ENCODE results near the gene NR2E1. TPM values are rescaled to one million over a fixed set of nuclear protein-coding genes. Genes with fewer than 3 reads are reported as not detected.

Gene NR2E1
- total RNA-seq, 2 donors from 2014 or later: not detected

DNA sequence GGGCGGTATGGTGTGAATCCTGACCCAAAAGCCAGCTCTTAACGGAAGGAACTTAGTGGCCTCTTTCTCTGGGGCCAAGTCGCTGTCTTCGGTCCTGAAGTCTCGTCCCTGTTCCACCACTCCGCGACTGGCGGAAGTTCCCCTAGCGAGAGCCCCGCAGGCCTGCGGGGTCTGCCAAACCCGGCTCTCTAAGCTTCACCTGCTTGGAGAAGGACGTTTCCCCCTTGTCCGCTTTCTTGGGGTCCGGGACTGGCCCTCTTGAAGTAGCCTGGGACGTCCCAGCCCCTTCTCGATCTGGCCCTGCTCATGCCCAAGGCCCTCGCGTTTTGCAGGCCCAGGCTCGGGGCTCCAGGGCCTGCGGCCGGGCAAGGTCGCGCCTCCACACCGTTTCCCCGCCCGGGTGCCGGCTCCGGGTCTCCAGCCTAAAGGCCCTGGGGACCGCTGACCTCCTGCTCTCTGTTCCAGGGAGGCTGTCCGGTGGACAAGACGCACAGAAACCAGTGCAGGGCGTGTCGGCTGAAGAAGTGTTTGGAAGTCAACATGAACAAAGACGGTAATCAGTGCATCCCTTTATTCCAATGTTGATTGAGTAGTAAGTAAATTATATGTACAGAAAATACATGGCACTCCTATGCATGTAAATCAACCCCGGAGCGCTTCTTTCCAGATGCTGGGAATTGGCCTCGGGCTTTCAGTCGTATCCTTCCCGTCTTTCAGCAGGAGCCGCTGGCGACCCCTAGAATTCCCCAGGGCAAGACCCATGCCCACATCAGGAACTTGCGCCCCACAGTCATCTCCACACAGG is 8.8 kb downstream of the NR2E1 start:
- peaks cover 100% of the 10 kb centered on the region for H3K27me3 Mint-ChIP-seq (ENCODE audit: insufficient read depth)
- no peaks in the 10 kb centered on the region for H3K9me3 Mint-ChIP-seq
- peaks cover 12% of the 10 kb centered on the region for H3K4me1 Mint-ChIP-seq
- TF ChIP-seq, protein P1, sequence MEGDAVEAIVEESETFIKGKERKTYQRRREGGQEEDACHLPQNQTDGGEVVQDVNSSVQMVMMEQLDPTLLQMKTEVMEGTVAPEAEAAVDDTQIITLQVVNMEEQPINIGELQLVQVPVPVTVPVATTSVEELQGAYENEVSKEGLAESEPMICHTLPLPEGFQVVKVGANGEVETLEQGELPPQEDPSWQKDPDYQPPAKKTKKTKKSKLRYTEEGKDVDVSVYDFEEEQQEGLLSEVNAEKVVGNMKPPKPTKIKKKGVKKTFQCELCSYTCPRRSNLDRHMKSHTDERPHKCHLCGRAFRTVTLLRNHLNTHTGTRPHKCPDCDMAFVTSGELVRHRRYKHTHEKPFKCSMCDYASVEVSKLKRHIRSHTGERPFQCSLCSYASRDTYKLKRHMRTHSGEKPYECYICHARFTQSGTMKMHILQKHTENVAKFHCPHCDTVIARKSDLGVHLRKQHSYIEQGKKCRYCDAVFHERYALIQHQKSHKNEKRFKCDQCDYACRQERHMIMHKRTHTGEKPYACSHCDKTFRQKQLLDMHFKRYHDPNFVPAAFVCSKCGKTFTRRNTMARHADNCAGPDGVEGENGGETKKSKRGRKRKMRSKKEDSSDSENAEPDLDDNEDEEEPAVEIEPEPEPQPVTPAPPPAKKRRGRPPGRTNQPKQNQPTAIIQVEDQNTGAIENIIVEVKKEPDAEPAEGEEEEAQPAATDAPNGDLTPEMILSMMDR (conservative IDR thresholded peaks at IDR 0.05): peak; percentile 10
- peak; percentile 93 for DNase-seq
- Histone ChIP-seq H3K4me3 (ENCODE audit: low read length) (peak overlapping the region; percentile 30), H3K4me1 (ENCODE audit: control insufficient read depth, insufficient read depth, low read length) (peaks cover 3% of the 10 kb centered on the region), H3K36me3 (ENCODE audit: control insufficient read depth, insufficient read depth, low read length) (no peaks in the 10 kb centered on the region), H3K9ac (ENCODE audit: extremely low read depth, low read length, poor library complexity, severe bottlenecking) (no peak overlapping the region), H3K27me3 (ENCODE audit: control insufficient read depth, insufficient read depth, low read length, poor library complexity, severe bottlenecking) (peaks cover 100% of the 10 kb centered on the region), H3K27ac (ENCODE audit: low read depth, low read length) (no peak overlapping the region), H3K9me3 (ENCODE audit: control insufficient read depth, low read length) (no peaks in the 10 kb centered on the region)
- 0 to 9% methylated on average over 15 to 43 of the region's 43 CpGs for WGBS, 2 experiments (ENCODE audit: insufficient coverage in 1 of 2, insufficient read length in 1 of 2)
- no peak overlapping the region for H3K4me3 Mint-ChIP-seq
- no peaks in the 10 kb centered on the region for H3K36me3 Mint-ChIP-seq (ENCODE audit: low read depth)
- no peak overlapping the region for H3K27ac Mint-ChIP-seq

DNA sequence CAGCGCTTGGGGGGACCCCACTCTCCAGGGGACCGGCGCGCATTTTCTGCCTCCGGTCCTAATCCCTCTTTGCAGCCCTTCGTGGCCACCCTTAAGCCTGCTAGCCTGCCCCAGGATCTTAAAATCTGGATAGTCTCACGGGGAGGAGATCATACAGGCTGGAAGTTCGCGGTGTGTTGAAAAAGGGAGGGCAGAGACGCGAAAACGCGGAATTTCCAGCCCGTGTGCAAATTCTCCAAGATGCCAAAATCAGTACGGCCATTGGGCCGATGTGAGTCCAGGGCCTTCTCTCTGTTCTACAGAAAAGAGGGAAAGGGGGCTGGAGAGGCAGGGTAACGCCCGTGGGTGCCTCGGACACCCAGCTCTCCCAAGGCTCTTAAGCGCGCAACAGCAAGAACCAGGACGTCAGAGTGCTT is 9.4 kb downstream of the NR2E1 start:
- Histone ChIP-seq H3K4me1 (ENCODE audit: control insufficient read depth, insufficient read depth, low read length) (peaks cover 3% of the 10 kb centered on the region), H3K4me3 (ENCODE audit: low read length) (peak overlapping the region; percentile 75), H3K9me3 (ENCODE audit: control insufficient read depth, low read length) (no peaks in the 10 kb centered on the region), H3K36me3 (ENCODE audit: control insufficient read depth, insufficient read depth, low read length) (no peaks in the 10 kb centered on the region), H3K9ac (ENCODE audit: extremely low read depth, low read length, poor library complexity, severe bottlenecking) (no peak overlapping the region), H3K27ac (ENCODE audit: low read depth, low read length) (no peak overlapping the region), H3K27me3 (ENCODE audit: control insufficient read depth, insufficient read depth, low read length, poor library complexity, severe bottlenecking) (peaks cover 100% of the 10 kb centered on the region)
- TF ChIP-seq, protein P1 (conservative IDR thresholded peaks at IDR 0.05): no peak
- DNase-seq: no peak
- Mint-ChIP-seq H3K9me3 (no peaks in the 10 kb centered on the region), H3K27ac (no peak overlapping the region), H3K36me3 (ENCODE audit: low read depth) (no peaks in the 10 kb centered on the region), H3K27me3 (ENCODE audit: insufficient read depth) (peaks cover 99% of the 10 kb centered on the region), H3K4me3 (peak overlapping the region; percentile 44), H3K4me1 (peaks cover 12% of the 10 kb centered on the region)
- WGBS, 2 experiments (ENCODE audit: insufficient coverage in 1 of 2, insufficient read length in 1 of 2): 10 to 23% methylated on average over 7 to 22 of the region's 22 CpGs

DNA sequence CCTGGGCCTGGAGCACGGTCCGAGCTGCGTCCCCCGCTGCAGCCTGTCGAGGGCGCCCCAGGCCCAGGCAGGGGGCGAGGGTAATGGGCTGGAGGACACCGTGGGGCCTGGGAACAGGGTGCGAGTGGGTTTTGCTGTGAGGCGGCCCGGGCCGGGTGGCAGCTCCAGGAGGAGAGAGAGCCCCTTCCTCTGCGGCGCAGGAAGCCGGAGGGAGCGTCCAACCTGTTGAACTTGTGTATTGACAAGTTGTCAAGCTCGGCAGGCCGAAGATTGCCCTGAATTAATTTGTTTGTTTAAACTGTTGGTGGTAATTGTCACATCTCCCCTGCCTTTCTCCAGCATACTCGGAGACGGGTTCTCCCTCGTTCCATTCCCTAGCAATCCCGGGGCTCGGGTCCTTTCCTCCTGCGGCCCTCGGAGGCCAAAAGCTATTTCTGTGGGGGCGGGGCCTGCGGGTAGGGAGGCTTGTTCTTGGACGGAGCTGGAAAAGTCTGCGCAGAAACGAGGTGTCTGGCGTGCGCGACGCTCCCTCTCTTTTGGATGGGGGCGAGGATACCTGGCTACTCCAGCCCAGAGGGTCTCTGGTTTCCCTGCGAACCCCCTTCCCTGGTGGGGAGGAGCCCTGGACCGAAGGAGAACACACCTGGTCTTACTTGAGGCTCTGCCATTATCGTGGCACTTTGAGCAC is 9.9 kb downstream of the NR2E1 start:
- Histone ChIP-seq H3K27me3 (ENCODE audit: control insufficient read depth, insufficient read depth, low read length, poor library complexity, severe bottlenecking) (peaks cover 100% of the 10 kb centered on the region), H3K9ac (ENCODE audit: extremely low read depth, low read length, poor library complexity, severe bottlenecking) (no peak overlapping the region), H3K9me3 (ENCODE audit: control insufficient read depth, low read length) (no peaks in the 10 kb centered on the region), H3K4me1 (ENCODE audit: control insufficient read depth, insufficient read depth, low read length) (peaks cover 3% of the 10 kb centered on the region), H3K36me3 (ENCODE audit: control insufficient read depth, insufficient read depth, low read length) (no peaks in the 10 kb centered on the region), H3K4me3 (ENCODE audit: low read length) (peak overlapping the region; percentile 75), H3K27ac (ENCODE audit: low read depth, low read length) (no peak overlapping the region)
- peak; percentile 85 for DNase-seq
- Mint-ChIP-seq H3K27ac (no peak overlapping the region), H3K4me1 (peaks cover 12% of the 10 kb centered on the region), H3K4me3 (peak overlapping the region; percentile 44), H3K9me3 (no peaks in the 10 kb centered on the region), H3K27me3 (ENCODE audit: insufficient read depth) (peaks cover 99% of the 10 kb centered on the region), H3K36me3 (ENCODE audit: low read depth) (no peaks in the 10 kb centered on the region)
- TF ChIP-seq, protein P1 (conservative IDR thresholded peaks at IDR 0.05): peak; percentile 73
- WGBS, 2 experiments (ENCODE audit: insufficient coverage in 1 of 2, insufficient read length in 1 of 2): 1% methylated on average over 12 to 37 of the region's 38 CpGs
